T1000 (cell line): ENCODE measurements around the gene ZNF780B.
A peak's percentile ranks its signal among the peaks of the same experiment; 100 is the strongest.
"Not testable (repeated sequence)": the region's sequence is repeated elsewhere in the genome, so short reads cannot be mapped to it uniquely, and the experiment has no call there.

Source experiments
- DNase-seq: peaks from one replicate; lab custom pipeline; 2025; ENCODE audit warnings: mixed read lengths; lab: John Stamatoyannopoulos, UW

Gene ZNF780B

GRCh38 chr19:40055832-40056504 is at the start of gene ZNF780B:
TSS of gene ZNF780B (minus strand) at chr19:40056231. CDS start at chr19:40050332, 5,899 bp downstream.
- DNase-seq: peak; percentile 7

- no peak for DNase-seq
Observed at GRCh38 chr19:40104754-40105153, 48.7 kb upstream of the ZNF780B start.

- DNase-seq: no peak
Observed at GRCh38 chr19:40103600-40103999, 47.6 kb upstream of the ZNF780B start.

DNA sequence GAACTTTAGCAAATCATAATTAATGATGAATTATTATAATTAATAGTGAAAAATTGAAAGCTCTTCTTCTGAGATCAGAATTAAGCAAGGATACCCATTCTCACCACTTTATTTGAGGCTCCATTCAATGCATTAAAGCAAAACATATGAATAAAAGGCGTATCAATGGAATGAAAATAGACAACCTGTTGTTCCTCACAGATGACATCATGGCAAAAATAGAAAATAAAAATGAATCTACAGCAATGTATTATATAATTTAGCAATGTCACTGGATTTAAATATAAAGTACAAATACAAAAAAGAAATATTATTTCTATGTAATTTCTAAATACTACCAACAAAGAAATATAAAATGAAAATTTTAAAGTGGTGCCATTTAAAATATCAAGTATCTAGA is 45.8 kb upstream of the ZNF780B start:
- no peak for DNase-seq

- no peak for DNase-seq
Observed at GRCh38 chr19:40093416-40093815, 37.4 kb upstream of the ZNF780B start.

DNA sequence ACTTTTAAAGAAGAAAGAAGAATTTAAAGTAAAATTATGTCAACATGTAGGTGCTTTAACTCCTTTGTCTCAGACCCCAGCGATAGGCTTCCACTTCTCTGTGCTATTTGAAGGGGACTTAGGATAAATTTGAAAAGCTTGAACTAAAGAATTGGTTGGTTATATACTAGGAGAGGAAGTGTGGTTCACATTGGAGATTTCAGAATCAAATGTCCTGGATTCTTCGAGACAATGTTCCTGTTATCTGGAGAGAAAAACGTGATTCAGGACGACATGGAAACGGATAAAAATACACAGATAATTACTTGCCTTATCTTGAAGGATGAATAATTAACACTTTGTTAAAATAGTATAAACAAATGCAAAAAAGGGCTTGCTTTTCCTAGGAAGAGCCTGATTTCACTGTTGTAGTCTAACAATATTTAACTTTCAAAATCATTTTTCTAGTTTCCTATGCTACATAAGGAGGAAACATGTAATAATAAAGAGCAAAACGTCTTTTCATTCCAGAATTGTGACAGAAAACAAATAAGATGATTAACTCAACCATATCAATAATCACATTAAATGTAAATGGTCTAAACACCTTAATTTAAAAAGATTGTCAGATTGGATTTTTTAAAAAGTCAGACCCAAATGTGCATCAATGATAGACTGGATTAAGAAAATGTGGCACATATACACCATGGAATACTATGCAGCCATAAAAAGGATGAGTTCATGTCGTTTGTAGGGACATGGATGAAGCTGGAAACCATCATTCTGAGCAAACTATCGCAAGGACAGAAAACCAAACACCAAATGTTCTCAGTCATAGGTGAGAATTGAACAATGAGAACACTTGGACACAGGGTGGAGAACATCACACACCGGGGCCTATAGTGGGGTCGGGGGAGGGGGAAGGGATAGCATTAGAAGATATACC is 35.4 kb upstream of the ZNF780B start:
- no peak for DNase-seq

DNA sequence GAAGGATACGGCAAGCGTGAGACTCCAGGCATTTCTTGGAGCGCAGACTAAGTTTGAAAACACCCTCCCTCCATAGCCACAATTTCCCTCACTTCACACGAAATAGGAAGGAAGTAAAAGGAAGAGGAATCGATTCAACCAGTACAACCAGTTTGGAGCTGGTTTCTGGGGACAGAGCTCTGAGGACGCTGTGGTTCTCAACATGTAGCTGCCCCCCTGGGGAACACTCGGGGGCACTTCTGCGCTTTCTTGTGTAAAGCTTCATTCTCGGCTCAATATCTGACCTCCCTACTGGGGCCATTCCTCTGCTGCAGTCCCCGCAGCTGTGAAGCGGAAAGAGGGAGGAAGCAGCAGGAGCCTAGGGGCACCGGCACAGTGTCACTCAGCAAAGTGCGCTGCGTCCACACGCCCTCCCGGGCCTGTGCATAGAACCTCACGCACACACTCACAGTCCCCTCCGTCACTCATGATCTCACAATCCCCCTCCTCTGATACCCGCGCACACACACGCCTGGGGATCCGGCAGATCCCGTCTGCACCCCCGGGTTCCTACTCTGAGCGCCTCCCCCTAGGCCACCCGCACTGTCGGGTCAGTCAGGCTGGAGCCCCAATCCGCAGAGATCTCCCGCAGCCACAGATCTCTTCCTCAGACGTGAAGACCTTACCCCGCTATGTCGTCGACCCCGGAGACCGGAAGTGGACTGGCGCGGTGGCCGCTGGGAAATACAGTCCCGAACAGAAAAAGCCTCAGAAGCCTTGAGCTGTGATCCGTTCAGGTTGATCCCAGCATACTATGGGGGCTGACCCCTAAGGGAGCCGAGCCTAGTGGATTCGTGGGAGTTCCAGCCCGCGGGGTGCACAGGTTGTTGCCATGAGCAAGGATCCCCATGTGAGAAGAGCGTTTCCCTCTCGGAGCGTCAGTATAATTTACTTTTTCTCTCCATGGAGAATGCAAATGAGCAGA is 34.5 kb upstream of the ZNF780B start, which contains the start of gene ZNF780A:
Gene ZNF780A (minus strand): TSS at position 703 of the 964 bp plus-strand sequence. CDS start 6,190 bp downstream, outside the sequence.
- peak; percentile 53 for DNase-seq

DNA sequence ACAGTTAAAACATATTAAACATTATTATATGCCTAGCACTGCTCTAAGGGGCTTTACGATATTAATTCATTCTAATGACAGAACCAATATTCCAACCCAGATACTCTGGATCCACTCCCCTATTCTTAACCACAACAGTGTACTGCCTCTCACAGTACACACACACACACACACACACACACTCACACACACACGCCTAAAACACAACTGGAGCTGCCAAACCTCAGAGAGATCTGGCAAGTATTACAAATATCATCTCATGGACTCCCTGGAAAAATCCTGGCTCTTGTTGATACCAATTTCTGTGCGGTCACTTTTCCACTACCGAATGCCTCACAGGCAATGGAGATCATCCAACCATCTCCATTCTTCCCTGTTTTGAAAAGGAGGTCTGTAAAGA is 33.4 kb upstream of the ZNF780B start:
- no peak for DNase-seq

DNA sequence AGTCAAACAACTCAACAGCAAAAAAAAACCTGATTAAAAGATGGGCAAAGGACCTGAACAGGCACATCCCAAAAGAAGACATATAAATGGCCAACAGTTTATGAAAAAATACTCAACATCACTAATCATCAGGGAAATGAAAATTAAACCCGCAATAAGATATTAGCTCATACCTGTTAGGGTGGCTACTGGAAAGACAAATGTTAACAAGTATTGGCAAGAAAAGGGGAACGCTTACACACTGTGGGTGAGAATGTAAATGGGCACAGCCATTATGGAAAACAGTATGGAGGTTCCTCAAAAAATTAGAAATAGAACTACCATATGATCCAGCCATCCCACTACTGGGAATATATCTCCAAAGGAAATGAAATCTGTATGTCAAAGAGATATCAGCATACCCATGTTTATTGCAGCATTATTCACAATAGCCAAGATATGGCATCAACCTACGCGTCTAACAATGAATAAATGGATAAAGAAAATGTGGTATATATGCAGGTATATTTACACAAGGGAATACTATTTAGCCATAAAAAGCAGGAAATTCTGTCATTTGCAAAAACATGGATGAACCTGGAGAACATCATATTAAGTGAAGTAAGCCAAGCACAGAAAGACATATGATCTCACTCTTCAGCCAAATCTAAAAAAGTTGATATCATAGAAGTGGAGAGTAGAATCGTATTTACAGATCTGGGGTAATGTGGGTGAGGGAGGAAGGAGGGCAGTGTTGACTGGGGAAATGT is 32.4 kb upstream of the ZNF780B start:
- DNase-seq: no peak

DNA sequence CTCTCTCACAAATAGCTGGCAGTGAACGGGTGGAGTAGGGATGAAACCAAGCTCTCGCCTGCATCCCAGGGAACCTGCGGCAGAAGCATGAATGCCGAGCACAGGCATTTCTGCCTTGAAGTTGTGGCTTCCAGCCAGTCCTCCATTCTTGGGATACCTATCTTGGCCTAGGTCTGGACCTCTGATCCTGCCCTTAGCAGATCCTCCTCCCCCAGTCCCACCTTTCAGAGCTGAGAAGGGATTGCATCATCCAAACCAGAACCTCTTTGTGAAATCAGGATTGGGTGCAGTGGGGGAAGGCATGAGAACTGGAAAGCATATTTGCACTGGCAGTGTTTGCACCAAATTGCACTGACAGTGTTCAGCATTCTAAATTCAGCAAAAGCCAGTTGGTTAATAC is 28.9 kb upstream of the ZNF780B start:
- DNase-seq: no peak

DNA sequence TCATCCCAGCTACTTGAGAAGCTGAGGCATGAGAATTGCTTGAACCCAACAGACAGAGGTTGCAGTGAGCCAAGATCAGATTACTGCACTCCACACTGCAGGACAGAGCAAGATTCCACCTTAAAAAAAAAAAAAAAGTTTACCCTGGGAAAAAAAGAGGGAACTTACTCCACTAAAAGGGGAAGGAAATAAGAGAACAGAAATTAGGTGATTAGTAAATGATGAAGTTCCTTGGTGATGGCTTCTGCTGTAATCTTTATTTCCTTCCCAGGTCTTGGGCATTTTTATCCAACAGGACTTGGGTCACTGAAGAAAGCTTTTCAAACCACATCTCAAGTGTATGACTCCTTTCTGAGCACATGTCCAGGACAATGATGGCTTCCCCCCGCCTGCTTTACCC is 25.4 kb upstream of the ZNF780B start:
- no peak for DNase-seq

DNA sequence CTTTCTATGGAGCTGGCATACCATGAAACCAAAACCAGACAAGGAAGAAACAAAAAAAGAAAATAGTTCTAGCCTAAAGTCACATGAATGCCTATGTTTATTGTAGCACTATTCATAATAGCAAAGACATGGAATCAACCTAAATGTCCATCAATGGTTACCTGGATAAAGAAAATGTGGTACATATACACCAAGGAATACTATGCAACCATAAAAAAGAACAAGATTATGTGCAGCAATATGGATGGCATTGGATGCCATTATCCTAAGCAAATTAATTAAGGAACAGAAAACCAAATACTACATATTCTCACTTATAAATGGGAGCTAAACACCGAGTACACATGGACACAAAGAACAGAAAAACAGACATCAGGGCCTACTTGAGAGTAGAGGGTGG is 24.3 kb upstream of the ZNF780B start:
- no peak for DNase-seq

DNA sequence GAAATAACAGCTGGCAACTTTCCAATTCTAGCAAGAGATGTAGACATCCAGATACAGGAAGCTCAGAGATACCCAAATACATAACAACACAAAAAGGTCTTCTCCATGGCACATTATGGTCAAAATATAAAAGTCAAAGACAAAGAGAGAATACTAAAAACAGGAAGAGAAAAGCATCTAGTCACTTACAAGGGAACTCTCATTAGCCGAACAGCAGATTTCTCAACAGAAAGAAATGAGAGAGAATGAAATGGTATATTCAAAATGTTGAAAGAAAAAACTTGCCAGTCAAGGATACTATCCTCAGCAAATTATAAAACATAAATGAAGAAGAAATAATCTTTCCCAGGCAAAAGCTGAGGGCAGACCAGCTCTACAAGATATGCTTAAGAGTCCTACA is 22.3 kb upstream of the ZNF780B start:
- no peak for DNase-seq

- no peak for DNase-seq
Observed at GRCh38 chr19:40070058-40070457, 14.0 kb upstream of the ZNF780B start.

- DNase-seq: no peak
Observed at GRCh38 chr19:40059624-40060023, 3.6 kb upstream of the ZNF780B start.

GRCh38 chr19:40057166-40057565 is 1.1 kb upstream of the ZNF780B start:
- no peak for DNase-seq

DNA sequence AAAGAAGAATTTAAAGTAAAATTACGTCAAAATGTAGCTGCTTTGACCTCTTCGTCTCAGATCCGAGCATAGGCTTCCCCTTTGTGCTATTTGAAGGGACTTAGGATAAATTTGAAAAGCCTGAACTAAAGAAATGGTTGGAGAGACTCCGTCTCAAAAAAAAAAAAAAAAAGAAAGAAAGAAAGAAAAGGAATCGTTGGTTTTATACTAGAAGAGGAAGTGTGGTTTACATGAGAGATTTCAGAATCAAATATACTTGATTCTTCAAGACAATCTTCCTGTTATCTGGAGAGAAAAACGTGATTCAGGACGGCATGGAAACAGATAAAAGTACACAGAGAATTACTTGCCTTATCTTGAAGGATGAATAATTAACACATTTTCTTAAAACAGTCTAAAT is 474 bp upstream of the ZNF780B start:
- DNase-seq: no peak

DNA sequence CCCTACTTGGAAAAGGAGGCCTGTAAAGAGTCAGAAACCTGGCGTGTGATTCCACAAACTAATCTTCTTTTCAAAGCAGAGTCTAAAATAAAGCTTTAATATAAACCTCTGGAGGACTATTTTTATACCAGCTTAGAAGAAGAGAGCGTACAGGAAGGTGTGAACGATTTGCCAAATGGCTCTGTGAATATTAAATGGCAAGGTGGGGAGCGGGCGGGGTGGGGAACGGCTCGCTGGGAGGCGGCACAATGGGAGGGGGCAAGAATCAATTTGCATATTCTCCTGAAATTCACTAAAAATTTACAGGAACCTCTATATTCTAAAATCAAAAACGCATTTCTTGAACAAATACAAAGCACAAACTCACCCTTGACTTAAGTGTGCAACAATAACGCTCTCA is 982 bp downstream of the ZNF780B start:
- DNase-seq: no peak

DNA sequence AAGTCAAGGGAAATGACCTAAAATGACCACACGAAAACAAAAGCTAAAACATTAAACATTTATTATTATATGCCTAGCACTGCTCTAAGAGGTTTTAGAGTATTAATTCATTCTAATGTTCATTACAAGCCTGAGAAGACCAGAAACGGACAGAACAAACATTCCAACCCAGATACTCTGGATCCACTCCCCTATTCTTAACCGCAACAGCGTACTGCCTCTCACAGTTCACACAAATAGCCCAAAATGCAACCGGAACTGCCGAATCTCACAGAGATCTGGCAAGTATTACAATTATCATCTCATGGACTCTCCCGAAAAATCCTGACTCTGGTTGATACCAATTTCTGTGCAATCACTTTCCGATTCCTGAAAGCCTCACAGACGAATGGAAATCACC is 1.4 kb downstream of the ZNF780B start:
- no peak for DNase-seq

DNA sequence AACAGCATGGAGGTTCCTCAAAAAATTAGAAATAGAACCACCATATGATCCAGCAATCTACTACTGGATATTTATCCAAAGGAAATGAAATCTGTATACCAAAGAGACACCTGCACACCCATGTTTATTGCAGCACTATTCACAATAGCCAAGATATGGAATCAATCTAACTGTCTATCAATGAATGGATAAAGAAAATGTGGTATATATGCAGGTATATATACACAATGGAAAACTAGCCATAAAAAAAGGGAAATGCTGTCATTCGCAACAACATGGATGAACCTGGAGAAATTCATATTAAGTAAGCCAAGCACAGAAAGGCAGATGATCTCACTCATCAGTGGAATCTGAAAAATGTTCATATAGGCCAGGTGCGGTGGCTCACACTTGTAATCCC is 2.5 kb downstream of the ZNF780B start:
- DNase-seq: no peak

DNA sequence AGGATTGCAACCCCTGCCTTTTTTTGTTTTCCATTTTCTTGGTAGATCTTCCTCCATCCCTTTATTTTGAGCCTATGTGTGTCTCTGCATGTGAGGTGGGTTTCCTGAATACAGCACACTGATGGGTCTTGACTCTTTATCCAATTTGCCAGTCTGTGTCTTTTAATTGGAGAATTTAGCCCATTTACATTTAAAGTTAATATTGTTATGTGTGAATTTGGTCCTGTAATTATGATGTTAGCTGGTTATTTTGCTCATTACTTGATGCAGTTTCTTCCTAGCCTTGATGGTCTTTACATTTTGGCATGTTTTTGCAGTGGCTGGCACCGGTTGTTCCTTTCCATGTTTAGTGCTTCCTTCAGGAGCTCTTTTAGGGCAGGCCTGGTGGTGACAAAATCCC is 14.3 kb downstream of the ZNF780B start:
- DNase-seq: not testable (repeated sequence)
